Common myeloid progenitor, CD34-positive (primary cell): ENCODE results near the gene SYNJ2.

Source experiments
- CTCF ChIA-PET: fragments of 350-600 bp; sonication (Branson Sonifier 250); formaldehyde crosslinking; loops from one replicate; lab custom pipeline; 2021; ENCODE audit warnings: antibody characterized with exemption; lab: Charles Lee
- POLR2A ChIA-PET: fragments of 350-600 bp; sonication (Branson Sonifier 250); formaldehyde crosslinking; loops from one replicate; lab custom pipeline; 2021; ENCODE audit warnings: antibody characterized with exemption; lab: Charles Lee
- DNase-seq, 3 donors: peaks; one replicate each; pipeline versions ENCODE4 v3.0.0 to v3.0.0-alpha.2; 2013
- H3K27ac ChIP-seq, 2 experiments: 1 replicate in 1 of 2; 2 replicates in 1 of 2; pipeline ENCODE4 v1.7.0; 2013; ENCODE audit warnings: inconsistent platforms in 2 of 2, low read length in 2 of 2, mild to moderate bottlenecking in 2 of 2, low read depth in 1 of 2, moderate library complexity in 1 of 2; ENCODE audit not compliant: severe bottlenecking in 2 of 2, insufficient read depth in 1 of 2, poor library complexity in 1 of 2
- H3K27me3 ChIP-seq, 5 experiments: replicated peaks in 2 of 5; 1 replicate in 3 of 5; 2 replicates in 2 of 5; pipeline versions ENCODE4 v1.6.1 to v1.7.0; 2013; ENCODE audit warnings: low read length in 4 of 5, mild to moderate bottlenecking in 2 of 5, moderate library complexity in 2 of 5, inconsistent platforms in 1 of 5; ENCODE audit not compliant: insufficient read depth in 5 of 5, control insufficient read depth in 4 of 5
- H3K36me3 ChIP-seq, 4 experiments: 1 replicate in 2 of 4; 2 replicates in 2 of 4; pipeline versions ENCODE4 v1.6.1 to v1.7.0; 2013; ENCODE audit warnings: low read length in 3 of 4, control low read depth in 1 of 4, mild to moderate bottlenecking in 1 of 4; ENCODE audit not compliant: control insufficient read depth in 4 of 4, insufficient read depth in 4 of 4
- H3K4me1 ChIP-seq, 4 experiments: 1 replicate in 3 of 4; 2 replicates in 1 of 4; pipeline versions ENCODE4 v1.6.1 to v1.7.1; 2013; ENCODE audit warnings: low read length in 3 of 4, mild to moderate bottlenecking in 3 of 4, control low read depth in 1 of 4, inconsistent platforms in 1 of 4, moderate library complexity in 1 of 4; ENCODE audit not compliant: control insufficient read depth in 4 of 4, insufficient read depth in 4 of 4; ENCODE audit errors: control extremely low read depth in 1 of 4
- H3K4me3 ChIP-seq, 7 experiments: 1 replicate in 4 of 7; 2 replicates in 3 of 7; pipeline versions ENCODE4 v1.5.1 to v1.7.0; 2013; ENCODE audit warnings: mild to moderate bottlenecking in 7 of 7, low read length in 6 of 7, moderate library complexity in 6 of 7, inconsistent platforms in 2 of 7, low read depth in 2 of 7, control low read depth in 1 of 7; ENCODE audit not compliant: insufficient read depth in 4 of 7, control insufficient read depth in 1 of 7; ENCODE audit errors: extremely low read depth in 1 of 7
- H3K9me3 ChIP-seq, 5 experiments: 1 replicate in 4 of 5; 2 replicates in 1 of 5; pipeline versions ENCODE4 v1.6.1 to v1.7.1; 2013; ENCODE audit warnings: low read length in 4 of 5, mild to moderate bottlenecking in 2 of 5, inconsistent platforms in 1 of 5, low read depth in 1 of 5, moderate library complexity in 1 of 5; ENCODE audit not compliant: control insufficient read depth in 4 of 5, insufficient read depth in 2 of 5; ENCODE audit errors: control extremely low read depth in 1 of 5
- WGBS: methylation state at CpG from one replicate; pipeline ENCODE4 v1.1.5; 2013; ENCODE audit not compliant: insufficient coverage; 5-methylcytosine and 5-hydroxymethylcytosine counted together

SYNJ2 gene

GRCh38 chr6:158039178-158039557, 57.5 kb downstream of the SYNJ2 start:
- peaks cover 0 to 20% (median 13%) of the 10 kb centered on the region in 4 experiments for H3K36me3 ChIP-seq
- no peak overlapping the region for H3K4me3 ChIP-seq
- no peaks in the 10 kb centered on the region for H3K9me3 ChIP-seq
- no peaks in the 10 kb centered on the region for H3K27me3 ChIP-seq
- H3K4me1 ChIP-seq = peaks cover 2 to 39% (median 34%) of the 10 kb centered on the region in 4 experiments
- 83% methylated on average over 9 of the region's 9 CpGs for WGBS
- POLR2A ChIA-PET = interaction anchor here (0.6 to 1.0 kb wide), 2 partner anchors 11 to 34 kb away, joined by 3 read pairs; no protein-coding TSS in a partner anchor
- peak overlapping the region in 1 of 2 experiments; percentile 88 for H3K27ac ChIP-seq
- CTCF ChIA-PET = interaction anchor here (0.9 to 10.4 kb wide), 5 partner anchors 11 to 114 kb away, joined by 3 to 77 read pairs (median 5); no protein-coding TSS in a partner anchor
- no peak for DNase-seq

- POLR2A ChIA-PET = interaction anchor here (0.6 to 1.8 kb wide), 4 partner anchors 8 to 33 kb away, joined by 3 to 5 read pairs (median 3); no protein-coding TSS in a partner anchor
Measured at GRCh38 chr6:158039571-158040050, 57.9 kb downstream of the SYNJ2 start.

GRCh38 chr6:158040051-158040803, 58.6 kb downstream of the SYNJ2 start:
- CTCF ChIA-PET = interaction anchor here (0.6 to 10.4 kb wide), 8 partner anchors 9 to 857 kb away, joined by 3 to 77 read pairs (median 4); no protein-coding TSS in a partner anchor
- Histone ChIP-seq H3K27ac (peak overlapping the region; percentile 60 to 88), H3K27me3 (no peaks in the 10 kb centered on the region), H3K36me3 (peaks cover 0 to 19% (median 12%) of the 10 kb centered on the region in 4 experiments), H3K4me1 (peaks cover 2 to 39% (median 34%) of the 10 kb centered on the region in 4 experiments), H3K4me3 (peak overlapping the region in 3 of 7 experiments; percentile 40 to 60 (median 44)), H3K9me3 (no peaks in the 10 kb centered on the region)
- POLR2A ChIA-PET = interaction anchor here (0.6 to 1.8 kb wide), 3 partner anchors 9 to 161 kb away, joined by 3 to 5 read pairs (median 3); no protein-coding TSS in a partner anchor
- peak; percentile 96 to 100 (median 99) for DNase-seq
- 11% methylated on average over 6 of the region's 6 CpGs for WGBS

More at GRCh38 chr6:158039571-158040050, 57.9 kb downstream of the SYNJ2 start:
- Histone ChIP-seq H3K9me3 (no peaks in the 10 kb centered on the region), H3K27me3 (no peaks in the 10 kb centered on the region), H3K27ac (peak overlapping the region in 1 of 2 experiments; percentile 88), H3K4me1 (peaks cover 2 to 39% (median 34%) of the 10 kb centered on the region in 4 experiments), H3K36me3 (peaks cover 0 to 18% (median 12%) of the 10 kb centered on the region in 4 experiments), H3K4me3 (peak overlapping the region in 1 of 7 experiments; percentile 44)
- DNase-seq = peak in 2 of 3 donors; percentile 72 to 81
- CTCF ChIA-PET = interaction anchor here (0.6 to 10.4 kb wide), 5 partner anchors 12 to 857 kb away, joined by 3 to 77 read pairs (median 5); no protein-coding TSS in a partner anchor
- WGBS = 50% methylated on average over 9 of the region's 17 CpGs

DNA sequence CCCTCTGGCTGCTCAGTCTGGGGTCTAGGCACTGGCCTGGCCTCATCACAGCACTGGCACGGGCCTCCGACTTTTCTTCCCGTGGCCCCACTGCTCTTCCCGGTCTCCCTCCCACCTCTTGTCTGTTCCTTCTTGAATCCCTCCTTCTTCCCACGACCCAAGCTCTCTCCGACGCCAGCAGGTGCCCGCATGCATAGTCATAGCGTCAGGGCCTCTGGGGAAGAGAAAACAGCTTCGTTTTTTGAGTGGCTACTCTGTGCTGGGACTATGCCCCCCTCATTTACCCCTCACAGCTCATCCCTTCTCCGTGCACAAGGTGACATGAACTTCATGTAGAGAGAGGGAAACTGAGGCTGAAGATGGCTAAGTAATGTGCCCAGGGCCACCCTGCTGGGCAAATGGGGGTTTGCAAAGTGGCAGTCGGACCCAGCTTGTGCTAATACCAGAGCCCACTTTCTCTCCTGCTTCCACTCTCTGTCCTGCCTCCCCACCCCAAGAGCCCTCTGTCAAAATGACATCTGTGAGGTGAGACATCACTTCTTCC, 59.2 kb downstream of the SYNJ2 start:
- H3K9me3 ChIP-seq = no peaks in the 10 kb centered on the region
- DNase-seq = no peak
- peak overlapping the region; percentile 60 to 88 for H3K27ac ChIP-seq
- ChIA-PET POLR2A (interaction anchor here (0.6 to 1.8 kb wide), 4 partner anchors 9 to 160 kb away, joined by 3 to 5 read pairs (median 3); no protein-coding TSS in a partner anchor), CTCF (interaction anchor here (0.8 to 10.4 kb wide), 9 partner anchors 10 to 94 kb away, joined by 3 to 77 read pairs (median 4); no protein-coding TSS in a partner anchor)
- H3K4me3 ChIP-seq = peak overlapping the region in 3 of 7 experiments; percentile 37 to 60 (median 40)
- 72% methylated on average over 6 of the region's 12 CpGs for WGBS
- H3K27me3 ChIP-seq = no peaks in the 10 kb centered on the region
- peaks cover 0 to 19% (median 12%) of the 10 kb centered on the region in 4 experiments for H3K36me3 ChIP-seq
- H3K4me1 ChIP-seq = peaks cover 2 to 39% (median 34%) of the 10 kb centered on the region in 4 experiments

DNA sequence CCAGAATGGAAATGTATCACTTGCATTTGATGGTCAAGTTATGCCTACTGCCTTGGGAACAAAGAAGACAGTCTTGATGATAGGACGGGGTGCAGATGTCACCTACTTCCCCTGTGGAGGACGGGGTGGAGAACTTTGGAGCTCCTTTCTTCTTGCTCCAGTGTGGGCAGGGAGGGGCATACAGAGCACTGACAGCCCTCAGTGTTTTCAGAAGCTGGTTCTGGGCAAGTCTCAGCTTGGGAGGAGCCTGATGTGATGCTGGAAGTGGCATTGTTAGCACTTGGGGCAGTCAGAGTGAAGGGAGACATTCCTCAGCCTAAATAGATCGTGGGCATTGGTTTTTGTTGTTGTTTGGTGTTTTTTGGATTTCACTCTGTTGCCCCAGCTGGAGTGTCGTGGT, 59.7 kb downstream of the SYNJ2 start:
- WGBS = 92% methylated on average over 4 of the region's 4 CpGs
- H3K4me1 ChIP-seq = peaks cover 2 to 39% (median 34%) of the 10 kb centered on the region in 4 experiments
- CTCF ChIA-PET = interaction anchor here (0.8 to 10.4 kb wide), 8 partner anchors 10 to 94 kb away, joined by 3 to 77 read pairs (median 5); no protein-coding TSS in a partner anchor
- no peak overlapping the region for H3K4me3 ChIP-seq
- peaks cover 0 to 15% (median 12%) of the 10 kb centered on the region in 4 experiments for H3K36me3 ChIP-seq
- no peaks in the 10 kb centered on the region for H3K9me3 ChIP-seq
- POLR2A ChIA-PET = interaction anchor here (1.2 to 1.8 kb wide), 2 partner anchors 10 to 17 kb away, joined by 3 to 5 read pairs; no protein-coding TSS in a partner anchor
- H3K27ac ChIP-seq = peak overlapping the region in 1 of 2 experiments; percentile 88
- H3K27me3 ChIP-seq = no peaks in the 10 kb centered on the region
- peak in 1 of 3 donors; percentile 18 for DNase-seq

DNA sequence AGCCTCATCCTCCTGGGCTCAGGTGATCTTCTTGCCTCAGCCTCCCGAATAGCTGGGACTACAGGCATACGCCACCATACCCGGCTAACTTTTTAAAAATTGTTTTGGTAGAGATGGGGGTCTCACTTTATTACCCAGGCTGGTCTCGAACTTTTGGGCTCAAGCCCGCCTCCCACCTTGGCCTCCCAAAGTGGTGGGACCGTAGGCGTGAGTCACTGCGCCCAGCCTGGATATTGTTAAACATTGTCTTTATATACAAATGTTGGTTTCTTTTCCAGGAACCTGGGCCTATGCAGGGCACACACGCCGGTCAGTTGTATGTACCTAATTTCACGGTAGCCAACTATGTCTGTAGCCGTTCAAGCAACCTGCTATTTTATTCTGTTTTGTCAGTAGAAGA, 60.1 kb downstream of the SYNJ2 start:
- Histone ChIP-seq H3K27me3 (no peaks in the 10 kb centered on the region), H3K4me1 (peaks cover 2 to 39% (median 35%) of the 10 kb centered on the region in 4 experiments), H3K36me3 (peaks cover 0 to 14% (median 12%) of the 10 kb centered on the region in 4 experiments), H3K4me3 (no peak overlapping the region), H3K9me3 (no peaks in the 10 kb centered on the region), H3K27ac (peak overlapping the region in 1 of 2 experiments; percentile 88)
- DNase-seq = no peak
- over 99% methylated on average over 10 of the region's 12 CpGs for WGBS
- ChIA-PET CTCF (interaction anchor here (0.8 to 10.4 kb wide), 7 partner anchors 10 to 94 kb away, joined by 3 to 77 read pairs (median 6); no protein-coding TSS in a partner anchor), POLR2A (interaction anchor here (1.2 to 1.8 kb wide), 2 partner anchors 10 to 16 kb away, joined by 3 to 5 read pairs; no protein-coding TSS in a partner anchor)
